Keratinocyte (primary cell): ENCODE data around the gene ISOC2. TPM values are rescaled to one million over a fixed set of nuclear protein-coding genes. Genes with fewer than 3 reads are reported as not detected.

Source experiments
- DNase-seq: peaks from one replicate; pipeline ENCODE4 v3.0.0-alpha.2; 2011; ENCODE audit warnings: low read depth, missing footprints, low spot score
- FAIRE-seq: peaks from 2 replicates; lab custom pipeline; 2011; peaks lifted over from hg19 to GRCh38; lab: Jason Lieb, UNC
- H2AFZ ChIP-seq: 2 replicates; pipeline ENCODE4 v1.6.0; 2012; ENCODE audit warnings: low read length, control low read depth, inconsistent platforms; ENCODE audit not compliant: control insufficient read depth
- H3K27ac ChIP-seq: 2 replicates; pipeline ENCODE4 v1.5.1; 2011; ENCODE audit warnings: low read length; ENCODE audit not compliant: control insufficient read depth, insufficient read depth
- H3K27me3 ChIP-seq: 3 replicates; pipeline ENCODE4 v1.6.0; 2011; ENCODE audit warnings: low read length; ENCODE audit not compliant: control insufficient read depth, insufficient read depth; ENCODE audit errors: extremely low read depth
- H3K36me3 ChIP-seq, 2 experiments: 2 replicates in 1 of 2; 3 replicates in 1 of 2; pipeline ENCODE4 v1.5.1; 2011; ENCODE audit warnings: low read length in 2 of 2, mild to moderate bottlenecking in 1 of 2; ENCODE audit not compliant: control insufficient read depth in 2 of 2, insufficient read depth in 2 of 2; ENCODE audit errors: extremely low read depth in 1 of 2
- H3K4me1 ChIP-seq: 3 replicates; pipeline ENCODE4 v1.5.1; 2011; ENCODE audit warnings: low read length; ENCODE audit not compliant: control insufficient read depth, insufficient read depth; ENCODE audit errors: extremely low read depth
- H3K4me2 ChIP-seq: 3 replicates; pipeline ENCODE4 v1.6.0; 2011; ENCODE audit warnings: low read depth, low read length; ENCODE audit not compliant: control insufficient read depth, insufficient read depth; ENCODE audit errors: extremely low read depth
- H3K4me3 ChIP-seq, 3 experiments: fragments of 200-600 bp in 1 of 3; sonication (generic) in 1 of 3; 2 replicates in 2 of 3; 3 replicates in 1 of 3; pipeline ENCODE4 v1.5.1; 2011 to 2016; ENCODE audit warnings: low read length in 3 of 3, mild to moderate bottlenecking in 3 of 3, control low read depth in 2 of 3, inconsistent platforms in 1 of 3, low read depth in 1 of 3, mixed read lengths in 1 of 3, mixed run types in 1 of 3, moderate library complexity in 1 of 3; ENCODE audit not compliant: control insufficient read depth in 2 of 3, insufficient read depth in 2 of 3; ENCODE audit errors: extremely low read depth in 1 of 3
- H3K79me2 ChIP-seq: 2 replicates; pipeline ENCODE4 v1.6.0; 2012; ENCODE audit warnings: low read length; ENCODE audit not compliant: control insufficient read depth, insufficient read depth
- H3K9ac ChIP-seq: 3 replicates; pipeline ENCODE4 v1.6.0; 2011; ENCODE audit warnings: low read length; ENCODE audit not compliant: control insufficient read depth, insufficient read depth; ENCODE audit errors: extremely low read depth
- H3K9me1 ChIP-seq: 3 replicates; pipeline ENCODE4 v1.6.0; 2011; ENCODE audit warnings: low read length; ENCODE audit not compliant: control insufficient read depth, insufficient read depth; ENCODE audit errors: extremely low read depth
- H3K9me3 ChIP-seq: 2 replicates; pipeline ENCODE4 v1.5.1; 2012; ENCODE audit warnings: low read depth, low read length; ENCODE audit not compliant: control insufficient read depth
- H4K20me1 ChIP-seq: 3 replicates; pipeline ENCODE4 v1.6.0; 2011; ENCODE audit warnings: low read length; ENCODE audit not compliant: control insufficient read depth, insufficient read depth; ENCODE audit errors: extremely low read depth
- CTCF ChIP-seq, 3 experiments: IDR thresholded peaks in 1 of 3; conservative IDR thresholded peaks in 1 of 3; optimal IDR thresholded peaks in 1 of 3; 2 replicates in 2 of 3; 3 replicates in 1 of 3; pipeline versions ENCODE3 to v1.5.1; 2011; ENCODE audit warnings: low read length in 3 of 3, mild to moderate bottlenecking in 3 of 3, moderate library complexity in 2 of 3, control low read depth in 1 of 3, inconsistent platforms in 1 of 3; ENCODE audit not compliant: insufficient read depth in 2 of 3; ENCODE audit errors: extremely low read depth in 1 of 3
- EZH2 ChIP-seq: IDR thresholded peaks from one replicate; pipeline ENCODE4 v1.6.1; 2012; ENCODE audit warnings: inconsistent platforms, mild to moderate bottlenecking, low read length, moderate library complexity
- dilution Hi-C: fragments of 300-500 bp; cut with MboI; formaldehyde crosslinking; loops from one replicate; pipeline ENCODE4 v1.7.0; 2020; ENCODE audit warnings: low sequenced_read_pairs; ENCODE audit not compliant: extremely low pct_ligation_motif_present
- polyA plus RNA-seq, 5 experiments: library from polyadenylated mRNA; depleted of rRNA in 3 of 5; stranded (reverse) in 3 of 5; stranded (forward) in 1 of 5; unstranded in 1 of 5; fragments of >200 nt; gene quantifications; 1 replicate in 1 of 5; 2 replicates in 3 of 5; 3 replicates in 1 of 5; pipeline versions ENCODE4 v1.2.1 to v1.2.3, GENCODE V29; 2011 to 2012; ENCODE audit warnings: missing spikeins in 2 of 5, low read depth in 1 of 5, low replicate concordance in 1 of 5

Gene ISOC2
- polyA plus RNA-seq, 1 donor (not counting 4 experiments of a cell fraction or from before 2014, with no cell fraction given): 24.5 TPM

DNA sequence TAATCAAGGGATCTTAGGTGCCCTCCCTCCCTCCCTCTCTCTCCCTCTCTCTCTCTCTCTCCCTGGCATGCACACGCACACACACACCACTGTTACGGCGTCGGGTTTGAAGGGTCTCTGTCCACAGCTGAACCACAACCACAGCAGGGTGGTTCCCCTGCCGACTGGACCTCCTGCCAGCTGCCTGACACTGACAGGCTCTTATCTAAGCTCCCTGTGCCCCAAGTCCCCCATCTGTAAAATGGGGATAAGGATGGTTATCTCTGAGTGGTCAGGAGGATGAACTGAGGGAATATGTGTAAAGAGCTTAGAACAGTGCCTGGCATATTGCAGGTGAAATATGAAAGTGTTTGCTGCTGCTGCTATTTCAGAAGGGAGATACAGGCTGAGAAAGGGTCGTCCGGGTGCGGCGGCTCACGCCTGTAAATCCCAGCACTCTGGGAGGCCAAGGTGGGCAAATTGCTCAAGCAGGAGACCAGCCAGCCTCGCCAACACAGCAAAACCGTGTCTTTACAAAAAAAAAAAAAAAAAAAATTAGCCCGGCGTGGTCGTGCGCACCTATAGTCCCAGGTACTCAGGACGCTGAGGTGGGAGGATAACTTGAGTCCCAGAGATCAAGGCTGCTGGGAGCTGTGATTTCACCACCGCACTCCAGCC is 17.5 kb downstream of the ISOC2 start:
- FAIRE-seq: no peak

DNA sequence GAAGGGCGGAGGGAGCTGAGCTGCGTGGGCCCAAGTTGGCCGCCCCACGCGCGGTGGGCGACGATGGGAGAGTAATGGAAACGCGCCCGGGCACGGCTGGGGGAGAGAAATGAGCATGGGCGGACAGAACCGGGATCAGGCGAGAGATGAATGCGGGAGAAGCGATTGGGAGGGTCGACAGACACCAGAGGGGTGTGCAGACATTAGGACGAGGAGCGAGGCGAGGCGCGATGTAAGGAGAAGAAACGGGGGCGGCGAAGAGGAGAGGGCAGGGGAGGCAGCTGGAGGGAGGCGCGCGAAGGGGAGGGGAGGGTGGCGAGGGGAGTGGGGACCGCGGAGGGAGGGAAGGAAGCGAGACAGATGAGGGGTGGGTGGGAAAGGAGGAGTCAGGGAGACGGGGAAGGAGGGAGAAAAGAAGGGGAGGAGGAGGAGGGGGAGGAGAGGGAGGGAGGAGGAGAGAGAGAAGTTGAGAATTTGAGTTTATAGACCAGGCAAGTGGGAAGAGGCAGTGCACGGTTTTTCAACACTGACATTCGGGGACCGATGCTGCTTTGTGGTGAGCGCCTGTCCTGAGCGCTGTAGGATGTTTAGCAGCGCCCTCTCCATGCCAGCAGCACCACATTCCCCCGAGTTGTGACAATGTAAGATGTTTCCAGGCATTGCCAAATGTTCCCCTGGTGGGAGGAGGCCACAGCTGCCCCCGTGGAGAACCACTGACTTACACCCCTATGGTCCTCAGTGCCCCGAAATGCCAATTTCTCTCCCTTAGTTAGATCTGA is 18.2 kb downstream of the ISOC2 start, which contains the start of gene SHISA7:
SHISA7 (minus strand) TSS at position 256 of the 779 bp plus-strand sequence. CDS start 437 bp downstream, outside the sequence.
- no peak within 1 kb of the TSS for H3K4me3 ChIP-seq
- DNase-seq: no peak
- no peaks in the 10 kb centered on the region for H3K9me1 ChIP-seq
- no peak for FAIRE-seq
- H3K36me3 ChIP-seq: no peaks in the 10 kb centered on the region
- H2AFZ ChIP-seq: no peak within 1 kb of the TSS
- H3K9me3 ChIP-seq: no peaks in the 10 kb centered on the region
- no peak within 1 kb of the TSS for H3K27ac ChIP-seq
- no peaks in the 10 kb centered on the region for H3K79me2 ChIP-seq
- H3K4me2 ChIP-seq: no peak within 1 kb of the TSS
- no peak within 1 kb of the TSS for H3K9ac ChIP-seq
- H3K27me3 ChIP-seq: peaks cover 58% of the 10 kb centered on the region
- no peak for TF ChIP-seq CTCF (optimal IDR thresholded peaks at IDR 0.05 in 1 of 3, IDR thresholded peaks at IDR 0.05 in 1 of 3, conservative IDR thresholded peaks at IDR 0.05 in 1 of 3; ENCODE audit: extremely low read depth in 1 of 3, insufficient read depth in 2 of 3, low read length in 3 of 3)
- TF ChIP-seq EZH2: peak; percentile 75
- peaks cover 27% of the 10 kb centered on the region for H3K4me1 ChIP-seq
- dilution Hi-C loops: no loop called here
- peaks cover 7% of the 10 kb centered on the region for H4K20me1 ChIP-seq

More for the DNA sequence above, 17.5 kb downstream of the ISOC2 start:
- no peaks in the 10 kb centered on the region for H3K79me2 ChIP-seq
- H3K27ac ChIP-seq: no peak overlapping the region
- peaks cover 28% of the 10 kb centered on the region for H3K4me1 ChIP-seq
- no peak for DNase-seq
- H3K9ac ChIP-seq: no peak overlapping the region
- no peaks in the 10 kb centered on the region for H3K9me3 ChIP-seq
- no peaks in the 10 kb centered on the region for H3K9me1 ChIP-seq
- TF ChIP-seq EZH2: peak; percentile 65
- no peak for TF ChIP-seq CTCF (optimal IDR thresholded peaks at IDR 0.05 in 1 of 3, IDR thresholded peaks at IDR 0.05 in 1 of 3, conservative IDR thresholded peaks at IDR 0.05 in 1 of 3; ENCODE audit: extremely low read depth in 1 of 3, insufficient read depth in 2 of 3, low read length in 3 of 3)
- H3K27me3 ChIP-seq: peaks cover 54% of the 10 kb centered on the region
- dilution Hi-C loops: no loop called here
- no peak overlapping the region for H3K4me2 ChIP-seq
- peaks cover 5% of the 10 kb centered on the region for H4K20me1 ChIP-seq
- H3K36me3 ChIP-seq: no peaks in the 10 kb centered on the region
- H2AFZ ChIP-seq: no peak overlapping the region
- no peak overlapping the region for H3K4me3 ChIP-seq
